Mesenchymal stem cell (in vitro differentiated cells and primary cell): ENCODE data around the gene CD79A.

ENCODE experiments used
- DNase-seq: peaks from one replicate; pipeline ENCODE4 v3.0.0-alpha.2; 2013
- H2AFZ ChIP-seq: one replicate; pipeline ENCODE4 v1.6.1; 2013; ENCODE audit warnings: low read depth, mild to moderate bottlenecking, control low read depth, inconsistent platforms, low read length, moderate library complexity
- H2AK5ac ChIP-seq: 2 replicates; pipeline ENCODE4 v1.6.1; 2013; ENCODE audit warnings: low read length, moderate library complexity, mild to moderate bottlenecking, inconsistent platforms; ENCODE audit not compliant: severe bottlenecking
- H2BK120ac ChIP-seq: one replicate; pipeline ENCODE4 v1.6.1; 2013; ENCODE audit warnings: low read depth, mild to moderate bottlenecking, inconsistent platforms, low read length, moderate library complexity
- H2BK12ac ChIP-seq, 2 experiments: one replicate each; pipeline ENCODE4 v1.6.1; 2013; ENCODE audit warnings: inconsistent platforms in 2 of 2, low read length in 2 of 2, mild to moderate bottlenecking in 2 of 2, moderate library complexity in 2 of 2, control low read depth in 1 of 2
- H2BK15ac ChIP-seq: one replicate; pipeline ENCODE4 v1.6.1; 2013; ENCODE audit warnings: mild to moderate bottlenecking, low read depth, inconsistent platforms; ENCODE audit not compliant: poor library complexity, severe bottlenecking
- H2BK5ac ChIP-seq: 2 replicates; pipeline ENCODE4 v1.6.1; 2013; ENCODE audit warnings: low read depth, mild to moderate bottlenecking, low read length, control low read depth, inconsistent platforms; ENCODE audit not compliant: poor library complexity, severe bottlenecking
- H3K14ac ChIP-seq, 2 experiments: one replicate each; pipeline ENCODE4 v1.6.1; 2013; ENCODE audit warnings: inconsistent platforms in 2 of 2, low read length in 2 of 2, control low read depth in 1 of 2, mild to moderate bottlenecking in 1 of 2, moderate library complexity in 1 of 2
- H3K18ac ChIP-seq, 2 experiments: one replicate each; pipeline ENCODE4 v1.6.1; 2013; ENCODE audit warnings: inconsistent platforms in 2 of 2, low read length in 2 of 2, control low read depth in 1 of 2, low read depth in 1 of 2, mild to moderate bottlenecking in 1 of 2
- H3K23ac ChIP-seq, 2 experiments: one replicate each; pipeline ENCODE4 v1.6.1; 2013; ENCODE audit warnings: inconsistent platforms in 2 of 2, low read length in 2 of 2, mild to moderate bottlenecking in 2 of 2, moderate library complexity in 2 of 2, control low read depth in 1 of 2
- H3K27ac ChIP-seq: 2 replicates; pipeline ENCODE4 v1.5.1; 2013; ENCODE audit warnings: mild to moderate bottlenecking, moderate library complexity, low read length, control low read depth, inconsistent platforms; ENCODE audit not compliant: poor library complexity, severe bottlenecking
- H3K27me3 ChIP-seq, 2 experiments: 2 replicates each; pipeline versions ENCODE4 v1.6.1 to v1.7.0; 2013; ENCODE audit warnings: low read length in 2 of 2, mild to moderate bottlenecking in 2 of 2, moderate library complexity in 2 of 2, control low read depth in 1 of 2, inconsistent platforms in 1 of 2; ENCODE audit not compliant: control insufficient read depth in 1 of 2, insufficient read depth in 1 of 2
- H3K36me3 ChIP-seq, 2 experiments: 2 replicates each; pipeline versions ENCODE4 v1.6.1 to v1.7.0; 2013; ENCODE audit warnings: low read length in 2 of 2, control low read depth in 1 of 2, inconsistent platforms in 1 of 2, low read depth in 1 of 2, mild to moderate bottlenecking in 1 of 2; ENCODE audit not compliant: insufficient read depth in 2 of 2, control insufficient read depth in 1 of 2
- H3K4ac ChIP-seq, 2 experiments: one replicate each; pipeline ENCODE4 v1.6.1; 2013; ENCODE audit warnings: inconsistent platforms in 2 of 2, low read length in 2 of 2, mild to moderate bottlenecking in 2 of 2, moderate library complexity in 2 of 2, control low read depth in 1 of 2, low read depth in 1 of 2
- H3K4me1 ChIP-seq: 2 replicates; pipeline ENCODE4 v1.6.1; 2013; ENCODE audit warnings: low read depth, low read length, control low read depth; ENCODE audit not compliant: control insufficient read depth, insufficient read depth
- H3K4me2 ChIP-seq: 2 replicates; pipeline ENCODE4 v1.6.1; 2013; ENCODE audit warnings: low read length, mild to moderate bottlenecking, inconsistent platforms; ENCODE audit not compliant: poor library complexity, severe bottlenecking
- H3K4me3 ChIP-seq, 2 experiments: 2 replicates each; pipeline versions ENCODE4 v1.5.1 to v1.7.0; 2013; ENCODE audit warnings: low read length in 2 of 2, mild to moderate bottlenecking in 2 of 2, control low read depth in 1 of 2, low read depth in 1 of 2; ENCODE audit not compliant: insufficient read depth in 1 of 2
- H3K79me1 ChIP-seq: replicated peaks from 2 replicates; pipeline ENCODE4 v1.6.1; 2013; ENCODE audit warnings: mild to moderate bottlenecking, control low read depth, low read length, inconsistent platforms; ENCODE audit not compliant: poor library complexity, severe bottlenecking
- H3K9ac ChIP-seq: 2 replicates; pipeline ENCODE4 v1.7.0; 2013; ENCODE audit warnings: mild to moderate bottlenecking, low read length, moderate library complexity
- H3K9me3 ChIP-seq: 2 replicates; pipeline ENCODE4 v1.7.0; 2013; ENCODE audit warnings: mild to moderate bottlenecking, low read length; ENCODE audit not compliant: control insufficient read depth
- H4K8ac ChIP-seq: one replicate; pipeline ENCODE4 v1.6.1; 2013; ENCODE audit warnings: inconsistent platforms, mild to moderate bottlenecking, low read length, moderate library complexity
- H4K91ac ChIP-seq: one replicate; pipeline ENCODE4 v1.6.1; 2013; ENCODE audit warnings: mild to moderate bottlenecking, low read length, inconsistent platforms
- WGBS: methylation state at CpG from one replicate; pipeline ENCODE4 v1.1.7; 2013; ENCODE audit warnings: mixed read lengths; 5-methylcytosine and 5-hydroxymethylcytosine counted together

Gene CD79A

DNA sequence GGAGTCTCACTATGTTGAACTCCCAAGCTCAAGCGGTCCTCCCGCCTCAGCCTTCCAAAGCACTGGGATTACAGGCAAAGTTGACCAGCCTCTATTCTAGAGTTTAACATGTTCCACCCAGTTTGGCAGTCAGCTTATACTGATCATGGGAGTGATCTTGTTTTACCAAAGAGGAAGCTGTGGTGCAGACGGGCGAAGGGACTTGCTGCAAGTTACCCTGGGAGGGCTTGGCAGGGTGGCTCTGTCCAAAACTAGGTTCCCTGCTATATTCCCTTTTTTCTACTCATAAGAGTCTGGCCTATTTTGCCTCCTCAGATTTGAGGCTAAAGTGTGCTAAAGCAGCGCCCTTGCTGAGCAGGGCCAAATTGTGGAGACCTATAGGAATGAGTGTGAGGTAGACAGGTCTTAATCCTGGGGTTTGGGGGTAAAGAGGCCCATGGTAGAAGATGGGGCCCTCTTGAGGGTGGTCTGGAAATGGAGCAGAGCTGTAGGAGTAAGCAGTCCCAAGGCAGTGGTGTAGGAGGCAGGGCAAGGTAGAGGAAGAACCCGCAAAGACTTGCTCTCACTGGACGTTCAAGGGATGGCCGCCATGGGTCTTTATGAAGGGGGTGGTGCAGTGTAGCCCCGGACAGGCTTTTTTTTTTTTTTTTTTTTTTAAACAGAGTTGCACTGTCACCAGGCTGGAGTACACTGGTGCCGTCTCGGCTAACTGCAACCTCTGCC is 13.7 kb upstream of the CD79A start:
- Histone ChIP-seq H3K4me2 (no peak overlapping the region), H3K9me3 (no peaks in the 10 kb centered on the region), H3K14ac (no peak overlapping the region), H3K4ac (no peak overlapping the region), H4K91ac (no peak overlapping the region), H3K79me1 (no peaks in the 10 kb centered on the region), H3K27ac (no peak overlapping the region), H2AK5ac (no peak overlapping the region), H2BK12ac (no peak overlapping the region), H3K4me1 (peaks cover 36% of the 10 kb centered on the region), H3K23ac (no peak overlapping the region), H2BK120ac (no peak overlapping the region), H3K27me3 (no peaks in the 10 kb centered on the region), H2BK15ac (no peak overlapping the region), H4K8ac (no peak overlapping the region), H3K36me3 (peaks cover 69 to 70% of the 10 kb centered on the region in 2 experiments), H2BK5ac (no peak overlapping the region), H3K18ac (no peak overlapping the region), H3K4me3 (no peak overlapping the region), H2AFZ (no peak overlapping the region), H3K9ac (peak overlapping the region; percentile 100)
- no peak for DNase-seq
- 85% methylated on average over 8 of the region's 11 CpGs for WGBS

DNA sequence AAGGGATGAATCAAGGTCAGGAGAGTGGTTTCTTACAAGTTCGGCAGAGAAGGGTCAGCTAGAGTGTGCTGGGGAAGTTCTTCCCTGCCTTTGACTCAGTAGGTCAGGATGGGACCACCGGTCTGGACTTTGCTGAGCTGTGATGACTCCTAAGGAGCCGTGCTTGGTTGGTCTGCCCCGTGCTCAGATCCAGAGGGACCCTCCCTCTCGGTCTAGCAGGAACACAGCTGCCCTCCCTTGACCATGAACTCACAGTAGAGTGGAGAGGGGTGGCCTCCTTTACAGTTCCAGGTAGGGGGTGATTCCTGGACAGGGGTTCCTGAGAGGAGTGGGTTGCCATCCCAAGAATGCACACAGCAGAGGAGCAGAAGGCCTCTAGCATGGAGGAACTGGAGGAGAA is 12.7 kb upstream of the CD79A start:
- Histone ChIP-seq H3K79me1 (no peaks in the 10 kb centered on the region), H3K27me3 (no peaks in the 10 kb centered on the region), H3K14ac (no peak overlapping the region), H2BK12ac (no peak overlapping the region), H3K23ac (no peak overlapping the region), H2AK5ac (no peak overlapping the region), H3K4ac (no peak overlapping the region), H3K27ac (no peak overlapping the region), H3K18ac (no peak overlapping the region), H3K4me1 (peaks cover 39% of the 10 kb centered on the region), H4K91ac (no peak overlapping the region), H2BK120ac (no peak overlapping the region), H4K8ac (no peak overlapping the region), H3K9ac (peak overlapping the region; percentile 59), H2BK5ac (no peak overlapping the region), H3K4me3 (no peak overlapping the region), H2BK15ac (no peak overlapping the region), H3K9me3 (no peaks in the 10 kb centered on the region), H3K4me2 (no peak overlapping the region), H3K36me3 (peaks cover 79 to 80% of the 10 kb centered on the region in 2 experiments), H2AFZ (no peak overlapping the region)
- DNase-seq: no peak
- 93% methylated on average over 5 of the region's 5 CpGs for WGBS

DNA sequence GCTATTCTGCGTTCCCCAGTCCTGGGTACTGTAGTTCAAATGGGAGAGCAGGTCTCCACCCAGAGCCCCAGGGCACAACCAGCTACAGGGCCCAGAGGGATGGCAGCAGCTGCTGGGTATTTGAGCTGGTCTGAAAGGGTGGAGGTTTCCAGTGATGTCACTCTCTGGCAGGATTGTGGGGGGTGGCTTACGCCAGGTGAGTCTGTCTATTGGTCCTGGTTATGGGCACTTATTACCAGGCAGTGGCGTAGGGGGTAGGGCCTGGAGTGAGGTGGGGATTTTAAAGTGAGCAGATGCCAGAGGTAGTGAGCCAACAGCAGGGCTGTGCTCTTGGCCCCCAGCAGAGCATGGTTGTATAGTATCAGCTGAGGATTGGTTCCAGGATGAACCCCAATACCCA is 10.8 kb upstream of the CD79A start:
- Histone ChIP-seq H3K4me2 (no peak overlapping the region), H2AFZ (no peak overlapping the region), H2BK15ac (no peak overlapping the region), H3K36me3 (peaks cover 92% of the 10 kb centered on the region in 2 experiments), H4K91ac (no peak overlapping the region), H2AK5ac (no peak overlapping the region), H3K9me3 (no peaks in the 10 kb centered on the region), H3K27ac (no peak overlapping the region), H3K27me3 (no peaks in the 10 kb centered on the region), H3K23ac (no peak overlapping the region), H4K8ac (no peak overlapping the region), H3K4ac (no peak overlapping the region), H2BK120ac (no peak overlapping the region), H3K79me1 (peaks cover 6% of the 10 kb centered on the region), H3K4me1 (peaks cover 45% of the 10 kb centered on the region), H3K18ac (no peak overlapping the region), H3K4me3 (no peak overlapping the region), H2BK12ac (no peak overlapping the region), H2BK5ac (no peak overlapping the region), H3K14ac (no peak overlapping the region), H3K9ac (peak overlapping the region; percentile 60)
- DNase-seq: no peak
- WGBS: 93% methylated on average over 2 of the region's 3 CpGs

DNA sequence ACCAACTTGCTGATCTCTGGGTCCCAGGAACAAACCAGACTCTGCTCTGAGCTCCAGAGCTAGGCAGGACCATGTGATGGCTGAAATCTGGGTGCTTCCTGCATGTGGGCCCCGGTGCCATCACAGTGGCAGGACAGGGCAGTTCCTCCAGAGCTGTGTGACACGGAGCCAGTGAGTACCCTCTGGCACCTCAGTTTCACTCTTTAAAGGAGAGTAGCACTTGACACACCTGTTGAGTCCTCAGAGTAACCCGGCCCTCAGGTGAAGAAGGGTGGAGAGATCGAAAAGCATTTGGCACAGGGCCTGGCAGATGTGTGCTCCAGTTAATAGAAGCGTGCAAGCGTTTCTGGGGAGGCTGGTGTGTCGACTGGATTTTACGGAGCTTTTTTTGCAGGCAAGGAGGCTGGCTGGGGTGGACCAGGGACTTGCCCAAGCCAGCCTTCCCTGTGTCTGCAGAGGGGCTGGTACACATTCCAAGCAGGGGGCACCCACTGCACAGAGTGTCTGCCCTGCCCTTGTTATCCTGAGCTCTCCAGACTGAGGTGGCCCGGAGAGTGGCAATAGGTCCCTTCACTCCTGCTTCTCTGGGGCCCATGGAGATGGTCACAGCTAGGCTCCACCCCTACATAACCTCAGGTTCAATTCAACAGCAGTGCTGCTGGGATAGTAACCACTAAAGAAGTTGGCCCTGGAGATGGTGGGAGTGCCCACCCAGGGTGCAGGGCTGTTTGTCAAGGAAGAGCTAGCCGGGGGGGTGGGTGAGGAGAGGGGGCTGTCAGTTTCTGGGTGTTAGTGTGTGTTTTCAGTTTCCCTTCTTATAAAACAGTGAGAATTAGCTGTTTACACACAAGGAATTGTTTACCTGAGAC is 8.7 kb upstream of the CD79A start:
- H4K91ac ChIP-seq: no peak overlapping the region
- H2BK5ac ChIP-seq: no peak overlapping the region
- H3K27ac ChIP-seq: no peak overlapping the region
- peaks cover 6% of the 10 kb centered on the region for H3K79me1 ChIP-seq
- peaks cover 32% of the 10 kb centered on the region for H3K4me1 ChIP-seq
- peak overlapping the region; percentile 32 for H3K9ac ChIP-seq
- H3K14ac ChIP-seq: no peak overlapping the region
- no peak overlapping the region for H2BK15ac ChIP-seq
- no peak overlapping the region for H2AK5ac ChIP-seq
- no peaks in the 10 kb centered on the region for H3K9me3 ChIP-seq
- H3K27me3 ChIP-seq: no peaks in the 10 kb centered on the region
- peaks cover 90 to 93% of the 10 kb centered on the region in 2 experiments for H3K36me3 ChIP-seq
- H3K4me2 ChIP-seq: no peak overlapping the region
- no peak for DNase-seq
- H3K4me3 ChIP-seq: no peak overlapping the region
- H3K4ac ChIP-seq: no peak overlapping the region
- H2BK12ac ChIP-seq: no peak overlapping the region
- H3K23ac ChIP-seq: no peak overlapping the region
- H4K8ac ChIP-seq: no peak overlapping the region
- no peak overlapping the region for H3K18ac ChIP-seq
- no peak overlapping the region for H2BK120ac ChIP-seq
- 98% methylated on average over 9 of the region's 10 CpGs for WGBS
- no peak overlapping the region for H2AFZ ChIP-seq
